GM19324 (cell line): Measurements from ENCODE around the gene RGSL1.

ENCODE experiments used
- ATAC-seq: cut with Tn5 transposase; IDR thresholded peaks from one replicate; pipeline ENCODE4 v1.9.1; 2021; ENCODE audit warnings: mild to moderate bottlenecking, moderate library complexity; ENCODE audit not compliant: unreplicated experiment, low FRiP score

The RGSL1 gene

DNA sequence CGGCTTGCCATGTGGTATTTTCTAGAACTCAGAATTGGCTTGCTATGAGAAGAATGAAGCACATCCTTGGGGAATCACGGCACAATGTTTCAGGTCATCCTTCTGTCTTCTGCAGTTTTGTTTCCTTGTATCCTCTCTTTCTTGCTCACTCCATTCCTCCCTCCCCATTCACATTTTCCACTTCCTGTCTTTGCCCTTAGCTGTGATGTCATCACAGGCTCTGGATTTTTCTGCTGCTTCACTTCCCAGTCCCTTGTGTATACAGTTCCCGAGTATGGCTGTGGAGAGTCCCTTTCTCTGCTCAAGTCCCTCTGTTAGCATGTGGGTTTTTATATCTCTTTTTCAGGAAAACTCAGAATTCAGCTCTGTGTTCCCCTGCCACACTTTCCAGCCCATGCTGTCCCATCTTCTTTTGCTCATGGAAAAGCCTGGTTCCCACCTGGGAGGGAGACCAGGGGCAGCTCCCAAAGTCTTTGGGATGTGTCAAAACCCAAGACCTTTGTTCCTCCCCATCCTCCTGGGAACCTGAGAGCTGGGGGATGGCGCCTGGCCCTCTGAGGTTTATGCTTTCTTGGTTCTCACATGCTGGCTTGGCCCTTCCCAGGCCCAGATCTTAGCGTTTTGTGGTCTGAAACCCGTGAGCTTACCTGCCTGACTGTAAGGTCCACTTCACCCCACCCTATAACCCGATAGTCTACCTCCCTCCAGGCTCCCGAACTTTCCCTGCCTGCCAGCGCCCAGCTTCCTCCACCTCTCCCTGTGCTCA, 159.1 kb downstream of the RGSL1 start:
- ATAC-seq: no peak
